ENCODE results near the gene MRTFB. TPM values are rescaled to one million over a fixed set of nuclear protein-coding genes. Genes with fewer than 3 reads are reported as not detected.

Gene MRTFB
- total RNA-seq, 2 experiments from 2014 or later, result 18.0 to 19.4 TPM

DNA sequence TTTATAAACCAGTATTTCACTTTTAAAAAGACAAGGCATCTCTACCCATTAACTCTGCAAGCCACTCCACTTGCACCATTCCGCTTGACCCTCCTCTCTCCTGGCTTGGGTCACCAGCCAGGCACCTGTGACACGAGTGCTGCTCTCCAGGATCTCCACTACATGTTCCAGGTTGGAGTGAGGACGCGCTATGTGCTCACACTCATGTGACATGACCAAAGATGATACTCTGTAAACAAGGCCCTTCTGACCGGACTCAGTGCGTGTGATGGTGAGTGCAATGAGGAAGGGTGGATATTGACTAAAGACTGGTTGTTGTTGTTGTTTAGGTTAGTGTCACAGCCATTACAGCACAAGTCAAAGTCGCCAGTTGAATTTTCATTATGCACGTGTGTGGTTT, 192.7 kb downstream of the MRTFB start:
- Histone ChIP-seq H3K27me3 (ENCODE audit: control insufficient read depth in 1 of 2, insufficient read depth in 2 of 2, low read length in 2 of 2) (no peaks in the 10 kb centered on the region), H3K4me1 (ENCODE audit: insufficient read depth, low read length) (no peaks in the 10 kb centered on the region), H3K36me3 (ENCODE audit: insufficient read depth, low read length) (peaks cover 33% of the 10 kb centered on the region), H3K9me3 (ENCODE audit: control insufficient read depth in 1 of 2, insufficient read depth in 1 of 2, low read length in 2 of 2) (peaks cover 0 to 3% of the 10 kb centered on the region in 2 experiments), H3K27ac (ENCODE audit: low read depth in 1 of 2, low read length in 2 of 2) (no peak overlapping the region), H3K4me3 (ENCODE audit: low read length) (no peak overlapping the region)
- Mint-ChIP-seq H3K27me3 (no peaks in the 10 kb centered on the region), H3K4me3 (no peak overlapping the region), H3K27ac (no peak overlapping the region), H3K36me3 (ENCODE audit: low read depth) (peaks cover 82% of the 10 kb centered on the region), H3K4me1 (ENCODE audit: low read depth) (no peaks in the 10 kb centered on the region), H3K9me3 (no peaks in the 10 kb centered on the region)
- ATAC-seq (ENCODE audit: poor library complexity) (no peak), DNase-seq (no peak)
- no peak for TF ChIP-seq CTCF (IDR thresholded peaks at IDR 0.05)
- ChIA-PET CTCF (no interaction called here), POLR2A (no interaction called here)
- intact Hi-C loops (cut with DNase I, micrococcal nuclease), result no loop called here

DNA sequence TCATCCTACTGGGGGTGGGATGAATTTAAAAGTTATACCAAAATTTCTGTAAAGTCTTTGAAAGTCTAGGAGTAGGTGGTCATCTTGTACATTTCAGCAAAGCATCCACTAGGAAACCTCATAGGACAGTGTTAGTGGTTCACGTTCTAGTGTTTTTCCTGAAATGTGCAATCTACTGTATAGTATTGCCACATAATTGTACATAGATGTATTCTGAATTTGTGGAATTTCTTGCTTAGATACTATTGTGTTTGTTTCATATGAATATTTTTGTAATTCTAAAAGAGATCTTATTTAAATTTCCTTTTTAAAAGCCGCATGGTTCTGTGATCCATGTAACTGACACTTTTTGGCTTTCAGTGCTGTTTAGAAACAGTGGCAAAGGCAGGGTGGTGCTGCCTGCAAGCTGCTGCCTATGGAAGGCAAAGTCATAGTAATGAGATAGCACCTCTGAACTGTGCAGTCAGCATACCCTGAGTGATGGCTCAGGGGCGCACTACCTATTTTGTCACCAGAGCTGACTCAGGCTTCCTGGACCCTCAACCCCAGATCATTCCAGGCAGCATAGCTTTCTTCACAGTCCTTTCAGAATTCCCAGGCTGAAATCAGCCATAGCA, 193.3 kb downstream of the MRTFB start:
- H3K27me3 Mint-ChIP-seq, result no peaks in the 10 kb centered on the region
- intact Hi-C loops (cut with DNase I, micrococcal nuclease), result no loop called here
- no peak for ATAC-seq (ENCODE audit: poor library complexity)
- Histone ChIP-seq H3K27me3 (ENCODE audit: control insufficient read depth in 1 of 2, insufficient read depth in 2 of 2, low read length in 2 of 2) (no peaks in the 10 kb centered on the region), H3K36me3 (ENCODE audit: insufficient read depth, low read length) (peaks cover 33% of the 10 kb centered on the region), H3K4me1 (ENCODE audit: insufficient read depth, low read length) (no peaks in the 10 kb centered on the region), H3K9me3 (ENCODE audit: control insufficient read depth in 1 of 2, insufficient read depth in 1 of 2, low read length in 2 of 2) (peaks cover 3 to 6% of the 10 kb centered on the region in 2 experiments), H3K27ac (ENCODE audit: low read depth in 1 of 2, low read length in 2 of 2) (no peak overlapping the region), H3K4me3 (ENCODE audit: low read length) (no peak overlapping the region)
- DNase-seq, result no peak
- CTCF ChIA-PET, result no interaction called here
- H3K4me3 Mint-ChIP-seq, result no peak overlapping the region
- POLR2A ChIA-PET, result no interaction called here
- no peaks in the 10 kb centered on the region for H3K4me1 Mint-ChIP-seq (ENCODE audit: low read depth)
- no peak for TF ChIP-seq CTCF (IDR thresholded peaks at IDR 0.05)
- peaks cover 4% of the 10 kb centered on the region for H3K9me3 Mint-ChIP-seq
- H3K36me3 Mint-ChIP-seq (ENCODE audit: low read depth), result peaks cover 84% of the 10 kb centered on the region
- H3K27ac Mint-ChIP-seq, result no peak overlapping the region

GRCh38 chr16:14268073-14268472, 197.0 kb downstream of the MRTFB start:
- no peaks in the 10 kb centered on the region for H3K27me3 Mint-ChIP-seq
- ChIA-PET CTCF (no interaction called here), POLR2A (no interaction called here)
- Histone ChIP-seq H3K4me3 (ENCODE audit: low read length) (no peak overlapping the region), H3K27ac (ENCODE audit: low read depth in 1 of 2, low read length in 2 of 2) (no peak overlapping the region), H3K36me3 (ENCODE audit: insufficient read depth, low read length) (peaks cover 7% of the 10 kb centered on the region), H3K27me3 (ENCODE audit: control insufficient read depth in 1 of 2, insufficient read depth in 2 of 2, low read length in 2 of 2) (no peaks in the 10 kb centered on the region), H3K4me1 (ENCODE audit: insufficient read depth, low read length) (no peaks in the 10 kb centered on the region), H3K9me3 (ENCODE audit: control insufficient read depth in 1 of 2, insufficient read depth in 1 of 2, low read length in 2 of 2) (peaks cover 7 to 19% of the 10 kb centered on the region in 2 experiments)
- DNase-seq (no peak), ATAC-seq (ENCODE audit: poor library complexity) (no peak)
- no peaks in the 10 kb centered on the region for H3K4me1 Mint-ChIP-seq (ENCODE audit: low read depth)
- H3K27ac Mint-ChIP-seq, result no peak overlapping the region
- H3K4me3 Mint-ChIP-seq, result no peak overlapping the region
- peaks cover 58% of the 10 kb centered on the region for H3K36me3 Mint-ChIP-seq (ENCODE audit: low read depth)
- no peak for TF ChIP-seq CTCF (IDR thresholded peaks at IDR 0.05)
- intact Hi-C loops (cut with DNase I, micrococcal nuclease), result no loop called here
- peaks cover 13% of the 10 kb centered on the region for H3K9me3 Mint-ChIP-seq
